Natural killer cell (primary cell): ENCODE results near the gene ZBTB46. TPM values are rescaled to one million over a fixed set of nuclear protein-coding genes. Genes with fewer than 3 reads are reported as not detected.
A peak's percentile ranks its signal among the peaks of the same experiment; 100 is the strongest.

ENCODE experiments used
- ATAC-seq, 3 donors: fragments of 150-1000 bp in 2 of 3; fragments of 200-7000 bp in 1 of 3; cut with Tn5 transposase; 1 replicate in 1 of 3; 2 replicates in 2 of 3; pipeline ENCODE4 v1.10.0; 2021; ENCODE audit warnings: mild to moderate bottlenecking in 2 of 3, moderate library complexity in 2 of 3
- DNase-seq, 2 donors: peaks; one replicate each; pipeline versions ENCODE4 v3.0.0 to v3.0.0-alpha.2; 2013 to 2021; ENCODE audit warnings: mixed read lengths in 1 of 2
- H3K27ac ChIP-seq: one replicate; pipeline ENCODE4 v1.5.1; 2013; ENCODE audit warnings: mild to moderate bottlenecking, low read length
- H3K27me3 ChIP-seq: one replicate; pipeline ENCODE4 v1.6.1; 2013; ENCODE audit warnings: low read length; ENCODE audit not compliant: control insufficient read depth, insufficient read depth
- H3K36me3 ChIP-seq: one replicate; pipeline ENCODE4 v1.6.1; 2013; ENCODE audit warnings: low read length; ENCODE audit not compliant: control insufficient read depth, insufficient read depth
- H3K4me1 ChIP-seq: one replicate; pipeline ENCODE4 v1.6.1; 2013; ENCODE audit warnings: low read length; ENCODE audit not compliant: control insufficient read depth, insufficient read depth
- H3K4me3 ChIP-seq: one replicate; pipeline ENCODE4 v1.5.1; 2013; ENCODE audit warnings: low read length
- H3K9me3 ChIP-seq: one replicate; pipeline ENCODE4 v1.6.1; 2013; ENCODE audit warnings: low read length; ENCODE audit not compliant: control insufficient read depth, insufficient read depth
- H3K27ac Mint-ChIP-seq, 2 donors: one replicate each; pipeline ENCODE4 v1.8.0; 2022; ENCODE audit warnings: mild to moderate bottlenecking in 2 of 2, mixed read lengths in 2 of 2, moderate library complexity in 1 of 2
- H3K27me3 Mint-ChIP-seq, 2 donors: one replicate each; pipeline ENCODE4 v1.8.0; 2022; ENCODE audit warnings: low read depth in 2 of 2, mixed read lengths in 2 of 2
- H3K36me3 Mint-ChIP-seq: one replicate; pipeline ENCODE4 v1.8.0; 2022; ENCODE audit warnings: mixed read lengths
- H3K4me1 Mint-ChIP-seq, 2 donors: one replicate each; pipeline ENCODE4 v1.8.0; 2022; ENCODE audit warnings: mixed read lengths in 2 of 2
- H3K4me3 Mint-ChIP-seq: one replicate; pipeline ENCODE4 v1.8.0; 2022; ENCODE audit warnings: mild to moderate bottlenecking, moderate library complexity, mixed read lengths
- H3K9me3 Mint-ChIP-seq, 2 donors: one replicate each; pipeline ENCODE4 v1.8.0; 2022; ENCODE audit warnings: mixed read lengths in 2 of 2
- CTCF ChIP-seq: fragments of 200-600 bp; IDR thresholded peaks from one replicate; pipeline ENCODE4 v1.8.0; 2022; ENCODE audit warnings: antibody characterized with exemption
- WGBS: methylation state at CpG from one replicate; pipeline ENCODE4 v1.1.7; 2013; ENCODE audit warnings: missing lambda C conversion rate; ENCODE audit not compliant: insufficient coverage; 5-methylcytosine and 5-hydroxymethylcytosine counted together
- intact Hi-C: fragments of 100-400 bp; cut with micrococcal nuclease; formaldehyde crosslinking; loops from one replicate; pipeline ENCODE4 v1.14.2; 2022
- total RNA-seq, 4 donors: library from RNA; stranded (reverse); fragments of 120-200 nt in 1 of 4; gene quantifications; one replicate each; pipeline versions ENCODE4 v1.2.3 to v1.2.4, GENCODE V29; 2013 to 2022

ZBTB46 gene
- total RNA-seq, 3 donors from 2014 or later (not counting 1 experiment from before 2014, with no cell fraction given) = 1.1 TPM

GRCh38 chr20:63756648-63756991, 74.4 kb downstream of the ZBTB46 start:
- H3K36me3 Mint-ChIP-seq = no peaks in the 10 kb centered on the region
- Histone ChIP-seq H3K36me3 (no peaks in the 10 kb centered on the region), H3K27ac (no peak overlapping the region), H3K4me3 (no peak overlapping the region), H3K27me3 (no peaks in the 10 kb centered on the region), H3K4me1 (peaks cover 14% of the 10 kb centered on the region), H3K9me3 (no peaks in the 10 kb centered on the region)
- no peaks in the 10 kb centered on the region for H3K9me3 Mint-ChIP-seq
- no peaks in the 10 kb centered on the region for H3K27me3 Mint-ChIP-seq
- peak overlapping the region; percentile 5 to 73 for H3K27ac Mint-ChIP-seq
- no peak for TF ChIP-seq CTCF
- no peak overlapping the region for H3K4me3 Mint-ChIP-seq
- peaks cover 17 to 47% of the 10 kb centered on the region in 2 donors for H3K4me1 Mint-ChIP-seq
- 25% methylated on average over 8 of the region's 8 CpGs for WGBS
- intact Hi-C loops = no loop called here
- DNase-seq = peak in 1 of 2 donors; percentile 59
- ATAC-seq = peak; percentile 66 to 80 (median 76)

GRCh38 chr20:63755933-63756647, 75.0 kb downstream of the ZBTB46 start:
- H3K27ac Mint-ChIP-seq = peak overlapping the region; percentile 5 to 73
- Histone ChIP-seq H3K27me3 (no peaks in the 10 kb centered on the region), H3K27ac (no peak overlapping the region), H3K4me3 (no peak overlapping the region), H3K36me3 (no peaks in the 10 kb centered on the region), H3K9me3 (no peaks in the 10 kb centered on the region), H3K4me1 (peaks cover 19% of the 10 kb centered on the region)
- intact Hi-C loops = no loop called here
- WGBS = 89% methylated on average over 18 of the region's 18 CpGs
- H3K4me3 Mint-ChIP-seq = no peak overlapping the region
- no peak for DNase-seq
- no peaks in the 10 kb centered on the region for H3K36me3 Mint-ChIP-seq
- peaks cover 17 to 50% of the 10 kb centered on the region in 2 donors for H3K4me1 Mint-ChIP-seq
- no peak for TF ChIP-seq CTCF
- no peaks in the 10 kb centered on the region for H3K27me3 Mint-ChIP-seq
- no peaks in the 10 kb centered on the region for H3K9me3 Mint-ChIP-seq
- ATAC-seq = no peak

GRCh38 chr20:63754008-63754407, 77.1 kb downstream of the ZBTB46 start:
- Mint-ChIP-seq H3K4me3 (no peak overlapping the region), H3K4me1 (peaks cover 17 to 52% of the 10 kb centered on the region in 2 donors), H3K36me3 (no peaks in the 10 kb centered on the region), H3K9me3 (no peaks in the 10 kb centered on the region), H3K27ac (peak overlapping the region in 1 of 2 donors; percentile 73), H3K27me3 (no peaks in the 10 kb centered on the region)
- no peak for TF ChIP-seq CTCF
- DNase-seq = no peak
- Histone ChIP-seq H3K4me3 (no peak overlapping the region), H3K9me3 (no peaks in the 10 kb centered on the region), H3K36me3 (no peaks in the 10 kb centered on the region), H3K4me1 (peaks cover 35% of the 10 kb centered on the region), H3K27me3 (no peaks in the 10 kb centered on the region), H3K27ac (no peak overlapping the region)
- 92% methylated on average over 16 of the region's 16 CpGs for WGBS
- intact Hi-C loops = loop anchor here (5.0 kb wide), 1 partner anchor 127 kb away; the partner anchor contains the start of gene GMEB2
- ATAC-seq = peak in 1 of 3 donors; percentile 46

GRCh38 chr20:63753381-63753780, 77.7 kb downstream of the ZBTB46 start:
- H3K9me3 Mint-ChIP-seq = no peaks in the 10 kb centered on the region
- intact Hi-C loops = loop anchor here (5.0 kb wide), 1 partner anchor 126 kb away; the partner anchor contains the start of gene GMEB2
- Histone ChIP-seq H3K4me3 (no peak overlapping the region), H3K27ac (no peak overlapping the region), H3K9me3 (no peaks in the 10 kb centered on the region), H3K4me1 (peaks cover 35% of the 10 kb centered on the region), H3K27me3 (no peaks in the 10 kb centered on the region), H3K36me3 (no peaks in the 10 kb centered on the region)
- peaks cover 17 to 49% of the 10 kb centered on the region in 2 donors for H3K4me1 Mint-ChIP-seq
- H3K27me3 Mint-ChIP-seq = no peaks in the 10 kb centered on the region
- 95% methylated on average over 13 of the region's 13 CpGs for WGBS
- H3K36me3 Mint-ChIP-seq = no peaks in the 10 kb centered on the region
- no peak overlapping the region for H3K4me3 Mint-ChIP-seq
- TF ChIP-seq CTCF = no peak
- ATAC-seq (no peak), DNase-seq (no peak)
- H3K27ac Mint-ChIP-seq = no peak overlapping the region
